ENCODE results near the gene FAM110D.

The FAM110D gene

GRCh38 chr1:26158908-26159742 is at the start of gene FAM110D:
Gene FAM110D (plus strand): TSS chr1:26159079. CDS start chr1:26161292, 2,213 bp downstream.
- DNase-seq = no peak

GRCh38 chr1:26109229-26110164 is 49.4 kb upstream of the FAM110D start:
- DNase-seq = no peak

GRCh38 chr1:26110731-26111529 is 47.9 kb upstream of the FAM110D start:
- DNase-seq = peak; percentile 81

GRCh38 chr1:26111530-26112406 is 47.1 kb upstream of the FAM110D start, which contains the start of gene PDIK1L:
Gene PDIK1L (plus strand): TSS chr1:26111824. CDS start chr1:26114309, 2,485 bp downstream.
- DNase-seq = peak; percentile 96

- peak; percentile 15 for DNase-seq
Observed at GRCh38 chr1:26112407-26112775, 46.5 kb upstream of the FAM110D start.

- DNase-seq = no peak
Observed at GRCh38 chr1:26114165-26114927, 44.5 kb upstream of the FAM110D start.

- no peak for DNase-seq
Observed at GRCh38 chr1:26119892-26120608, 38.8 kb upstream of the FAM110D start.

- no peak for DNase-seq
Observed at GRCh38 chr1:26121854-26122773, 36.8 kb upstream of the FAM110D start.

GRCh38 chr1:26122988-26123973 is 35.6 kb upstream of the FAM110D start:
- peak; percentile 36 for DNase-seq

GRCh38 chr1:26124418-26125331 is 34.2 kb upstream of the FAM110D start:
- DNase-seq = no peak

- DNase-seq = no peak
Observed at GRCh38 chr1:26125382-26125781, 33.5 kb upstream of the FAM110D start.

GRCh38 chr1:26125946-26126320 is 32.9 kb upstream of the FAM110D start:
- DNase-seq = no peak

GRCh38 chr1:26126321-26127084 is 32.4 kb upstream of the FAM110D start:
- DNase-seq = peak; percentile 87

GRCh38 chr1:26127235-26128163 is 31.4 kb upstream of the FAM110D start:
- DNase-seq = peak; percentile 20

- DNase-seq = no peak
Observed at GRCh38 chr1:26129778-26130177, 29.1 kb upstream of the FAM110D start.
